DMS53 treated with DMSO at 0.1 percent for 48 hours (cell line): ENCODE results near the gene APOA4.
"Not testable (repeated sequence)": the region's sequence is repeated elsewhere in the genome, so short reads cannot be mapped to it uniquely, and the experiment has no call there.

ENCODE experiments used
- DNase-seq: peaks from one replicate; lab custom pipeline; 2025; ENCODE audit not compliant: unreplicated experiment; lab: John Stamatoyannopoulos, UW

APOA4 gene

DNA sequence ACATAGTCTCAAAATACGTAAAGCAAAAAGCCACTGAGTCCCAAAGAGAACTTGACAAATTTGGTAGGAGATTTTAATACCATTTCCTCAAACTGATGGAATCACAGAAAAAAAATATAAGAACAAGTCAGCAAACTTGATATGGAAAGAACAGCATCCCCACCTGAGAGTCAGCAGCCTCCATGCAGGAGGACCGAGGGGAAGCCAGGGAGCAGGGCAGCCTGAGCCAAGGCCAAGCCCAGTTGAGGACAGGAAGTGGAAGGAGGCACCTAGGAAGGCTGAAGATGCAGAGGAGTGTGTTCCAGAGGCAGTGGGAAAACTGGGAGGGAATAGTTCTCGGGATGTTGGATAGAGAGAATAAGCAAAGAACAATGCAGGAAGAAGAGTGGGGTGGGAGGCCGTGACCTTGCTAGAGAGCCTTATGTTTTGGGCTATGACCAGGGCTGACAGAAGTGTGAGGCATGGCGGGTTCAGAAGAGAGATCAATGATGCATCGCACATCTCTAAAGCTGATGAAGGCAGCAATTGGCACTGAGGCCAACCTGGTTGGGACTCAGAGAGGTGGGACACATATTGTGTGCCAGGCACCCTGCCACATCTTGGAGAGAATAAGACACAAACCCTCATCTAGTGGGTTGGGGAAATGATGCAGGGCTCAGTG is 15.4 kb downstream of the APOA4 start:
- DNase-seq: no peak

DNA sequence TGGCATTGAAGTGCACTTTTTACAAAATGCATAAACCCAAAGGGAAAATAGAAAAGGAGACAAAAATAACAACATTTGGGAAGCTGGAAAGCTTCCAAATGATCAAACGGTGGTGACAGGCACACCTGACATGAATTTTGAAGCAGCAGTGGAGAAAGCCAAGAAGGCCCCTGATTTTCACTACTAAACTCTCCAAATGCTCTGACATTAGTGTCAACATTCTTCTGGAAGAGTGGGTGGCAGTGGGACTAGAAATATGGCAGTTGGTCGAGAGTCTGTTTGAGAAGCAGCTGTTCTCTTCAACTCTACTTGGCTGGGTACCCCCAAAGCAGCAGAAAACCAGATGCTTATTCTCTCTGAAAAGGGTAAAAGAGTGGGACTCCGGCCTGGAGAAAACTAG is 19.1 kb downstream of the APOA4 start:
- no peak for DNase-seq

- not testable (repeated sequence) for DNase-seq
Observed at GRCh38 chr11:116801662-116802061, 21.4 kb downstream of the APOA4 start.

DNA sequence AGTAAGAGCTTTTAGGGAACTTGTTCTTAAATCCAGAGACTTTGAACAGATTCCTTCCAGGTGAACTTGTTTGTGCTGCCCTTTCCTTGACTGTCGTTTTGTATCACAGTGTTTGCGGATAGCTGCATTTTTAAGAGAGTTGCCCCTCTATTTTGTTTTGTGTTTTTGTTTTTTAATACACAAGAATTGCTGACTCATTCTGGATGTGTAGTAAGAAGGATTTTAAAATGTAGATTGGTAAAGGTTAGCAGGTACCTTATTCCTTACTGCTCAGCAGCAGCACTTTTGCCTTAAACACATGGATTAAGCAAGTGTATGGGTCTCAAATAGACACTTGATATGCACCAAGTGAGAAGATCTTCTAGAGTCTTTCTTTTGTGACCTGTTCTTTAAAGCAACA is 22.5 kb downstream of the APOA4 start:
- no peak for DNase-seq

GRCh38 chr11:116798368-116798767 is 24.7 kb downstream of the APOA4 start:
- no peak for DNase-seq

DNA sequence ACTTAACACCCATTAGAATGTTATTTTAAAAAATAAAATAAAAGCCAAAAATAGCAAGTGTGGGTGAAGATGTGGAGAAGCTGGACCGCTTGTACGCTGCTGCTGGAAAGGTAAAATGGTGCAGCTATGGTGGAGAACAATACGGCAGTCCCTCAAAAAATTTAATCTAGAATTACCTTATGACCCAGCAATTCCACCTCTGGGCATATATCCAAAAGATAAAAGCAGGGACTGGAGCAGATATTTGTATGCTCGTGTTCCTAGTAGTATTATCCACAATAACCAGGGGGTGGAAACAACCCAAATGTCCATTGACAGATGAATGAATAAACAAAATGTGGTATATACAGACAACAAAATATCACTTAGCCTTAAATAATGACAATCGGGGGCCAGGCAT is 25.3 kb downstream of the APOA4 start:
- DNase-seq: no peak

DNA sequence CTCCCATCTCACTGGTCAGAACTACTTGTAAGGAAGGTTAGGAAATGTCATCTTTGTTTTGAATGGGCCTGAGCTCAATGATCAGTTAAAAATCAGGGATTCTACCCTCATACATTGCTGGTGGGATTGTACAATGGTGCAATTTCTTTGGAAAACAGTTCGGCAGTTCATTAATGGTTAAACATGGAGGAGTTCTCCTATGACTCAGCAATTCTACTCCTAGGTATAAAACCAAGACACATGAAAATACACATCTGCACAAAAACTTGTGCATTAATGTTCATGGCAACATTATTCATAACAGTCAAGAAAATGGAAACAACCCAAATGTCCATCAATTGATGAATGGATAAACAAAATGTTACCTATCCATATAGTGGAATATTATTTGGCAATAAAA is 26.6 kb downstream of the APOA4 start:
- no peak for DNase-seq

DNA sequence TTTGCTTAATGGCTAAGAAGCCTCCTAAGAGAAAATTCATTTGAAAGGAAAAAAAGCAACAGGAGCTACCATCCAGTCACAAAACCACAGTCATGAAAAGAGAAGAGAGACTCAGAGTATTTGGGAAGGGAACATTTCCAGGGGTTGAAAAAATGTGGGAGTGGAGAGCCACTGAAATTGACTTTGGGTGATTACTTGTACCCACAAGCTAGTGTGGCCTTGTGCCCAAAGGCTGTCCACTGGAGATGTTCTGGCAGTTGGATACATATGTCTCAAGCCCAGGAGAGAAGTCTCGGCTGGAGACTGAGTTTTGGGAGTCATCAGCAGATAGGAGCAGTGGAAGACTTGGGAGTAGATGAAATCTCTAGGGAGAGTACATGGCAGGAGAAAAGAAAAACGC is 28.3 kb downstream of the APOA4 start:
- no peak for DNase-seq

DNA sequence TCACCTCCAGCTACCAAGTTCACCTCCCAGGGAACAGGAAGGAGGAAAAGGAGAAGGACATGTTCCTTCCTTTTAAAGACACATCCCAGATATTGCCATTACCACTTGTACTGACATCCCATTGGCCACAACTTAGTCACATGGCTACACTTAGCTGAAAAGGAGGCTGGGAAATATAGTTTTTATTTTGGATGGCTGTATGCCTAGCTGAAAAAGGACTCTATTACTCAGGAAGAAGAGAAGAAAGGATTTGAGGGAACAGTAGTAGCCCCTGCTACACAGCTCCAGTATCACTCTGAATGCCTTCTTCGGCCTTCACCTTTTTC is 29.4 kb downstream of the APOA4 start:
- DNase-seq: no peak

DNA sequence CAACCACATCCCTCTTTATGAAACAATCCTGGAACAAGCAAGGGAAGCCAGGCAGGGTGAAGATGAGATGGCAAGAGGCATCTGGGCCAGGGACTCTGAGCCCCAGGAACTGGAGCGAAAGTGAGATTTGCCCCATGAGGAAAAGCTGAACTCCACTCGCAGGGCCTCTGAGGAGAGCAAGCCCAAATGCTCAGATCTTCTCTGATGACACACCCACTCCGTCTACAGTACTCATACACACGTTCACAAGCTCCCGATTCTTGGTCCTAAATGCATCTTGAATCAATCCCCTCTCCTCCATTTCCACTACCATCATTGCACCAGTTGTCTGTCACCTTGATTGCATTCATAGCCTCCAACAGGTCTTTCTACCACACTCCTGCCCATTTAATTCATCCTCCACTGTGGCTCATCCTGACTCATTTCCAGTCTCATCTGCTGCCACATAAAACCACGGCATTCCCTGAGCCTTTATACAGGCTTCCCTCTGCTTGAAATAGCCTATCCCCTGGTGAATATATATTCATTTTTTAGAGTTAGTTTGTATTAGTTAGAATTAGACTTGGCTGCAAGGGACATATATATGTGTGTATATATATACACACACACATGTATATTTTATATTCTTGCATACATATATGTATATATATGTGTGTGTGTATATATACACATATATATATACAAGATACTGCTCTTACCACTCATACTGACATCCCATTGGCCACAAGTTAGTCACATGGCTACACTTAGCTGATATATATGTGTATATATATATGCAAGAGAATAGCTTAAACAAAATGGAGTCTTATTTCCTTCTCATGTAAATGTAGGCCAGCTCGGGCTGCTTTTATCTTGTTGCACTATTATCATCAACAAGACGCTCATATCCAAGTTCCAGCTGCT is 30.0 kb downstream of the APOA4 start:
- no peak for DNase-seq

- no peak for DNase-seq
Observed at GRCh38 chr11:116792144-116792868, 30.8 kb downstream of the APOA4 start.

DNA sequence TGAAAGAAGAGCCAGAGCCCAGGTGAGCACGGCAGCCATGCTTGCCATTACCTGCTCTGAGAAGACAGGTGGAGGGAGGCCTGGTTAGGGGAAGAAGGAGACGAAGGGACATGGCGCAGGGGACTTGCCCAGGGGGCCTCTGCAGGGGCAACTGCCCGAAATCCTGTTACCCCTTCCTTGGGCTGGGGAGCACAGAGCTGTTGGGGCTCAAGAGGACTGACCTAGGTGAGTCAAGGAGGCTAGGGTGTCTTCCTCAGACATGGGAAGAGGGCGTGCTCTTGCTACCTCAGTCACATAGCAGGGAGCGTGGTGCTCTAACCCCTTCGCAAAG is 31.3 kb downstream of the APOA4 start, which contains the start of gene APOA5:
Gene APOA5, minus strand, starts transcription at position 67 of the 331 bp plus-strand sequence. Its CDS starts 19 bp downstream, at position 48.
- DNase-seq: no peak

GRCh38 chr11:116791002-116791812 is 31.9 kb downstream of the APOA4 start:
- DNase-seq: peak; percentile 30

DNA sequence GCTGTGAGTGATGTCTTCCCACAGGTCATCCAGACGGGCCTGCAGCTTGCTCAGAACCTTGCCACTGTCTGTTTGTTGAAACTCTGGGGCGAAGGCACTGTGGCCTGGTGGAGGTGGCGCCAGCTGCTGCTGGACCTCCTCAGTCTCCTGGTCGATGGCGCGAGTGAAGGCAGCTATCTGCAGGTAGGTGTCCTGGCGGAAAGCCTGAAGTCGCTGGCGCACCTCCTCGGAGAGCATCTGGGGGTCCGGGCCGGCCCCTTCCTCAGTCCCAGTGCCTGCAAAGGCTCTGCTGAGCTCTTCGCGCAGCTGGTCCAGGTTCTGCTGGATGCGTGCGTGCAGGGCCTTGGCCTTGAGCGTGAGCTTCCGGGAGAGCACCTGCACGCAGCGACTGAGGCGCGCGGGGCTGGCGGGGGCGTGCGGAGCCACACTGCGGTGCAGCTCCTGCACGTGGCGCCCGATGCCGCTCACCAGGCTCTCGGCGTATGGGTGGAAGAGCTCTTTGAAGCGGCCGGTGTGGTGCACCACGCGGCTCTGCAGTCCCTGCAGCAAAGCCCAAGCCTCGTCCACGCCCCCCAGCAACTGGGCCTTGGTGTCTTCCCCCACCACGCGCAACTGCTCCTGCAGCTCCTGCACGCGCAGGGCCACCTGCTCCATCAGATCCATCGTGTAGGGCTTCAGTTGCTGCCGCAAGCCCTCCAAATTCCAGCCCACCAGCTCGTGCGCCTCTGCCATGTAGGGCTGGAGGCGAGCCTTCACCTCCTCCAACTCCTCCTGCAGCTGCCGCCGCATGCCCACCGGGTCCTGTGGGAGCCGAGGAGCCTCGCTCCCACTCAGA is 32.7 kb downstream of the APOA4 start:
- no peak for DNase-seq

- no peak for DNase-seq
Observed at GRCh38 chr11:116788975-116789374, 34.1 kb downstream of the APOA4 start.

DNA sequence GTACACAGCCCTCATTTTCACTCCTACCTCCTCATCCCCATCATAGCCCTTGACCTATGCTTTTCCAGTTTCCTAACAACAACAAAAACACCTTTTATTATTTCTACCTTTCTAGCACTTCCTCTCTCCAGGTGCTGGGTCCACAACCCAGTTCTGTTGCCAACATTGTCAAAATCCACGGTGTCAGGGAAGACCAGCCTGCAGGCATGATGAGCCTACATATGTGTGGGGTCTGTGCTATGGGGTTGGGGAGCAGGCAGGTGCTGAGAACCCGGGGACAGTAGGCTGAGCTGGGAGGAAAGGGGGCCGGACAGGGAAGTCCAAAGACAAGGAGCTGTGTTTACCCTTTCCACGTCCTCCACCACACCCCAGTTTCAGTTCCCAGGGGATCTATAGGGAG is 34.6 kb downstream of the APOA4 start:
- no peak for DNase-seq

DNA sequence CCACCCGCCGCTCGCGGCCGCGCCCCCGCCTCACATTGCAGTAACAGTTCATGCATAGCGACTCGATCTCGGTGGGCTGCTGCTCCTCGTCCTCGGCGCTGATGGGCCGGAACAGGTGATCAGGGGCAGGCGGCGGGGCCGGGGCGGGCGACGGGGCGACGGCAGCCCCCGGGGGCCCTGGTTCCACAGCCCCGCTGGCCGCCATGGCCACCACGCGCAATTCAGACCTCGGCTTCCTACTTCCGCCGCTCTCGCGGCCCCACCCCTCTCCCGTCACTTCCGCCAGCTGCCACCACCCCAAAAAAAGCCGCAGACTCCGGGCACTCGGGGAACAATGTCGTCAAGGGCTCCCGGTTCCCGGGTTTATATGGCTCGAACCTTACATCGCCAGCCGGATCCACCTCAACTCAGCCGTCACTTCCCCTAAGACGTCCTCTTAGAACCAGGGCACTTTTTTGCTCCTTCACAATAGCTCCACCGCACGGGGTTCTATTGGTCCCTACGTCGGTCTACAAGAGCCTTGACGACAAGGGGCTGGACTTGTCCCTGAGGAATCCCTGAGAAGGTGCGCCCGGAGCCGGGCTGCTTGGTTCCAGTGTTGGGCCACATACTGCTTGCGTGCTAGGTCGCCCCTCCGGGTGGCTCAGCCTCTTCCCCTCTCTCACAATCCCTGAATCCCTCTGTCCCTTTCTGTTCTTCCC is 35.2 kb downstream of the APOA4 start, which contains the start of gene ZPR1:
Gene ZPR1, minus strand, starts transcription at position 238 of the 701 bp plus-strand sequence. Its CDS starts 33 bp downstream, at position 205.
- DNase-seq: peak; percentile 73

DNA sequence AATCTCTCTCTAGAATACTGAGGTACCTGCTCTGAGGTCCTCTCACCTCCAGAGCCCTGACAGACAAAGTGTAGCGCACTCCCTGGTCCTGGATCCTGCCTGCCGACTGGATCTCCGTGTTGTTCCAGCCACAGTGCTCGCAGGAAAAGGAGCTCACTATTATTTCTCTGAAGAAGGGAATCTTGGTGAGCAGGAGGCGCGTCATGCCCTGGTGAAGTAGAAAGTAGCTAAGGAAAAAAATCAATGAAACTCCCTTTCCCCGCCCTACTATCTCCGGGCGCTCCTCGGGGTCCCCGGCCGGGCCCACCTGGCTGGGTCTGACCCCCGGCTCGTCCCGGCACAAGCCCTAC is 35.7 kb downstream of the APOA4 start:
- no peak for DNase-seq

GRCh38 chr11:116786966-116787365 is 36.1 kb downstream of the APOA4 start:
- no peak for DNase-seq

- DNase-seq: no peak
Observed at GRCh38 chr11:116786326-116786725, 36.8 kb downstream of the APOA4 start.
